ENCODE data around the gene CHI3L2. TPM values are rescaled to one million over a fixed set of nuclear protein-coding genes. Genes with fewer than 3 reads are reported as not detected.

CHI3L2 gene
- total RNA-seq, 1 donor from 2014 or later, result 1.1 TPM

- Histone ChIP-seq H3K27me3 (ENCODE audit: low read depth) (no peaks in the 10 kb centered on the region), H3K4me3 (no peak overlapping the region), H3K9me3 (replicated peaks) (no peaks in the 10 kb centered on the region), H3K36me3 (no peaks in the 10 kb centered on the region), H3K27ac (replicated peaks) (no peak overlapping the region), H3K4me1 (peaks cover 8% of the 10 kb centered on the region)
- no peak for DNase-seq
- intact Hi-C loops (cut with micrococcal nuclease), result no loop called here
- TF ChIP-seq CTCF (IDR thresholded peaks at IDR 0.05; ENCODE audit: borderline replicate concordance), result no peak
Measured at GRCh38 chr1:111223126-111223685, 4.3 kb upstream of the CHI3L2 start.

- H3K36me3 ChIP-seq, result no peaks in the 10 kb centered on the region
- no peak for TF ChIP-seq CTCF (IDR thresholded peaks at IDR 0.05; ENCODE audit: borderline replicate concordance)
- H3K27me3 ChIP-seq (ENCODE audit: low read depth), result no peaks in the 10 kb centered on the region
- peaks cover 4% of the 10 kb centered on the region for H3K4me1 ChIP-seq
- H3K9me3 ChIP-seq (replicated peaks), result no peaks in the 10 kb centered on the region
- intact Hi-C loops (cut with micrococcal nuclease), result loop anchor here (5.0 kb wide), 1 partner anchor 52 kb away; no protein-coding TSS in a partner anchor
- H3K27ac ChIP-seq (replicated peaks), result no peak overlapping the region
- DNase-seq, result no peak
- H3K4me3 ChIP-seq, result no peak overlapping the region
Measured at GRCh38 chr1:111225091-111225490, 2.4 kb upstream of the CHI3L2 start.

- intact Hi-C loops (cut with micrococcal nuclease), result loop anchor here (5.0 kb wide), 1 partner anchor 51 kb away; no protein-coding TSS in a partner anchor
- no peak overlapping the region for H3K27ac ChIP-seq (replicated peaks)
Measured at GRCh38 chr1:111225717-111226400, 1.7 kb upstream of the CHI3L2 start.

GRCh38 chr1:111227851-111228747 is 586 bp downstream of the CHI3L2 start:
- TF ChIP-seq CTCF (IDR thresholded peaks at IDR 0.05; ENCODE audit: borderline replicate concordance), result no peak
- peaks cover 4% of the 10 kb centered on the region for H3K4me1 ChIP-seq
- intact Hi-C loops (cut with micrococcal nuclease), result loop anchor here (5.0 kb wide), 1 partner anchor 49 kb away; no protein-coding TSS in a partner anchor
- DNase-seq, result peak; percentile 24
- no peak overlapping the region for H3K4me3 ChIP-seq
- peak overlapping the region; percentile 74 for H3K27ac ChIP-seq (replicated peaks)
- H3K36me3 ChIP-seq, result no peaks in the 10 kb centered on the region
- no peaks in the 10 kb centered on the region for H3K9me3 ChIP-seq (replicated peaks)
- H3K27me3 ChIP-seq (ENCODE audit: low read depth), result no peaks in the 10 kb centered on the region

More at GRCh38 chr1:111225717-111226400, 1.7 kb upstream of the CHI3L2 start:
- no peak for TF ChIP-seq CTCF (IDR thresholded peaks at IDR 0.05; ENCODE audit: borderline replicate concordance)
- DNase-seq, result no peak
- Histone ChIP-seq H3K4me1 (peaks cover 4% of the 10 kb centered on the region), H3K36me3 (no peaks in the 10 kb centered on the region), H3K9me3 (replicated peaks) (no peaks in the 10 kb centered on the region), H3K4me3 (no peak overlapping the region), H3K27me3 (ENCODE audit: low read depth) (no peaks in the 10 kb centered on the region)

GRCh38 chr1:111228748-111229126 is 1.2 kb downstream of the CHI3L2 start:
- no peak for DNase-seq
- no peak for TF ChIP-seq CTCF (IDR thresholded peaks at IDR 0.05; ENCODE audit: borderline replicate concordance)
- Histone ChIP-seq H3K9me3 (replicated peaks) (no peaks in the 10 kb centered on the region), H3K27me3 (ENCODE audit: low read depth) (peaks cover 3% of the 10 kb centered on the region), H3K27ac (replicated peaks) (peak overlapping the region; percentile 74), H3K4me3 (no peak overlapping the region), H3K4me1 (peaks cover 4% of the 10 kb centered on the region), H3K36me3 (no peaks in the 10 kb centered on the region)
- intact Hi-C loops (cut with micrococcal nuclease), result loop anchor here (5.0 kb wide), 1 partner anchor 49 kb away; no protein-coding TSS in a partner anchor
